DND-41 (cell line): Measurements from ENCODE around the gene C6orf118.

Experiments
- ATAC-seq: fragments of 200-7000 bp; cut with Tn5 transposase; 3 replicates; pipeline ENCODE4 v1.9.1; 2021; ENCODE audit warnings: low read depth; ENCODE audit not compliant: insufficient read depth
- DNase-seq: peaks from one replicate; pipeline ENCODE4 v3.0.0-alpha.2; 2020
- H2AFZ ChIP-seq: 2 replicates; pipeline ENCODE4 v1.6.0; 2012; ENCODE audit warnings: low read depth, low read length
- H3K27ac ChIP-seq: 2 replicates; pipeline ENCODE4 v1.5.1; 2012; ENCODE audit warnings: low read length, inconsistent platforms
- H3K27me3 ChIP-seq: fragments of 200-600 bp; sonication (generic); 2 replicates; pipeline ENCODE4 v1.6.0; 2012; ENCODE audit warnings: low read length, mild to moderate bottlenecking, inconsistent platforms; ENCODE audit not compliant: insufficient read depth, poor library complexity
- H3K36me3 ChIP-seq: 2 replicates; pipeline ENCODE4 v1.5.1; 2012; ENCODE audit warnings: low read length, inconsistent platforms; ENCODE audit not compliant: insufficient read depth
- H3K4me1 ChIP-seq: 2 replicates; pipeline ENCODE4 v1.5.1; 2012; ENCODE audit warnings: mild to moderate bottlenecking, low read length; ENCODE audit not compliant: insufficient read depth
- H3K4me2 ChIP-seq: 2 replicates; pipeline ENCODE4 v1.6.0; 2012; ENCODE audit warnings: mild to moderate bottlenecking, moderate library complexity, low read length, inconsistent platforms; ENCODE audit not compliant: insufficient read depth
- H3K4me3 ChIP-seq, 2 experiments: fragments of 200-600 bp in 1 of 2; shearing (Covaris generic) in 1 of 2; 2 replicates each; pipeline ENCODE4 v1.5.1; 2012 to 2016; ENCODE audit warnings: inconsistent platforms in 2 of 2, low read length in 2 of 2, mild to moderate bottlenecking in 2 of 2, low read depth in 1 of 2, moderate library complexity in 1 of 2
- H3K79me2 ChIP-seq: 2 replicates; pipeline ENCODE4 v1.6.0; 2012; ENCODE audit warnings: low read length, inconsistent platforms; ENCODE audit not compliant: insufficient read depth
- H3K9ac ChIP-seq: 2 replicates; pipeline ENCODE4 v1.6.0; 2012; ENCODE audit warnings: low read depth, mild to moderate bottlenecking, inconsistent platforms, low read length, moderate library complexity
- H3K9me3 ChIP-seq: 2 replicates; pipeline ENCODE4 v1.5.1; 2012; ENCODE audit warnings: low read length, moderate library complexity, mild to moderate bottlenecking, inconsistent platforms; ENCODE audit not compliant: insufficient read depth, severe bottlenecking
- H4K20me1 ChIP-seq: 2 replicates; pipeline ENCODE4 v1.6.0; 2012; ENCODE audit warnings: low read length; ENCODE audit not compliant: insufficient read depth
- EZH2 ChIP-seq: IDR thresholded peaks from 3 replicates; pipeline ENCODE4 v1.6.1; 2012; ENCODE audit warnings: borderline replicate concordance, low read depth, mild to moderate bottlenecking, moderate library complexity, low read length, inconsistent platforms; ENCODE audit not compliant: severe bottlenecking
- TF ChIP-seq, protein P1 (sequence below): IDR thresholded peaks from 2 replicates; pipeline ENCODE4 v1.5.1; 2012; ENCODE audit warnings: borderline replicate concordance, low read length, moderate library complexity, mild to moderate bottlenecking; ENCODE audit not compliant: poor library complexity, severe bottlenecking; ENCODE audit errors: extremely low read depth

Gene C6orf118

DNA sequence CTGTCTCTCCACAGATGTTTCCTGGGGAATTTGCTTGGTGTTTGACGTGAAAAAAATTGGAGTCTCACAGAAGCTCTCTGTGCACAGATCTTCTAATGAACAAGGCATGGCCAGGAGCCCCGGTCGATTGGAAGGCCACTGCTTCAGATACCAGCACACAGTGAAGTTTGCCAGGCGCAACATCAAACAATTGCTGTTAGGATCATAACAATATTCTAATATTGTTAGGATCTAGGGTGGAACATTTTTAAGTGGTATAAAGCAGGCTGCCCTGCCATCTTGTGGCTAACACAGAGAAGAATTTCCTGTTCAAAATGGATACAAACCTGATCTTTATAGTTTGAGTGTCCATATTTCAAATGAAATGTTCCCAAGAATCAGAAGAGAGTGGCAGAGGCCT, 64.1 kb downstream of the C6orf118 start:
- no peak for TF ChIP-seq EZH2
- TF ChIP-seq, protein P1, sequence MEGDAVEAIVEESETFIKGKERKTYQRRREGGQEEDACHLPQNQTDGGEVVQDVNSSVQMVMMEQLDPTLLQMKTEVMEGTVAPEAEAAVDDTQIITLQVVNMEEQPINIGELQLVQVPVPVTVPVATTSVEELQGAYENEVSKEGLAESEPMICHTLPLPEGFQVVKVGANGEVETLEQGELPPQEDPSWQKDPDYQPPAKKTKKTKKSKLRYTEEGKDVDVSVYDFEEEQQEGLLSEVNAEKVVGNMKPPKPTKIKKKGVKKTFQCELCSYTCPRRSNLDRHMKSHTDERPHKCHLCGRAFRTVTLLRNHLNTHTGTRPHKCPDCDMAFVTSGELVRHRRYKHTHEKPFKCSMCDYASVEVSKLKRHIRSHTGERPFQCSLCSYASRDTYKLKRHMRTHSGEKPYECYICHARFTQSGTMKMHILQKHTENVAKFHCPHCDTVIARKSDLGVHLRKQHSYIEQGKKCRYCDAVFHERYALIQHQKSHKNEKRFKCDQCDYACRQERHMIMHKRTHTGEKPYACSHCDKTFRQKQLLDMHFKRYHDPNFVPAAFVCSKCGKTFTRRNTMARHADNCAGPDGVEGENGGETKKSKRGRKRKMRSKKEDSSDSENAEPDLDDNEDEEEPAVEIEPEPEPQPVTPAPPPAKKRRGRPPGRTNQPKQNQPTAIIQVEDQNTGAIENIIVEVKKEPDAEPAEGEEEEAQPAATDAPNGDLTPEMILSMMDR: peak; percentile 63
- Histone ChIP-seq H3K27me3 (no peaks in the 10 kb centered on the region), H3K4me2 (peak overlapping the region; percentile 46; the same call in 1 of the 2 replicates)

DNA sequence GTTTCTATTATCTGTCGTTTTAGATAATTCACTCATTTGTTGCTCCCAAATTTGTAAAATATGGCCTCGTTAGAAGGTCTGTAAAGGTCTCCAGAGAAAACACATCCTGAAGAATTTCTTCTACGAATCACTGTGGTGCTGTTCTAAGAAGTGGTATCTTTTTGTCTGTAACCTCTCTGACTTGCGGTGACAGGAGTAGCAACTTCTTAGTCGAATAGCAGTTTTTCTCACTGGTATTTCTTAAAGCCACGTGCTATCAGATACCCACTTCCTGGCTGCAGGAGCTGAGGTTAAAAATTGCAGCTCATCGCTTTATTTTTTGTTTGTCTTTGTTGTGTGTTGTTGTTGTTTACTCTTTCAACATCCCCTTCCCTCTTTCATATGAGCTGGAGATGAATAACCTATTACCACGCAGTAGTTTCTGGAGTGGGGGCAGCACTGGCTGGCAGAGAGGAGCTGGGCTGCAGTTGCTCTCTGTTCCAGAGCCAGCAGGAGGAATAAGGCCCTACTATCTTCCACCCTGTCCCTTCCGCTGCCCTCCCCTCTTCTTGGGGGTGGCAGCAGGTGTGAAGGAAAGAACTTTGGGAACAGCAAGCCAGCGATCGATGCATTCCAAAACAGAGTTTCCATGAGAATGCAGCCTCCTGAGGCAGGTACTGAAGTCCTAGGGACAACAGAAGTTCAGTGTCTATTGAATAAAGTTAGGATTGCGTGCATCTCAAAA, 64.7 kb downstream of the C6orf118 start:
- Histone ChIP-seq H3K4me3 (peak overlapping the region in 1 of 2 experiments; percentile 17; a peak in 1 of 4 replicates), H2AFZ (peak overlapping the region; percentile 71), H4K20me1 (no peaks in the 10 kb centered on the region), H3K79me2 (no peaks in the 10 kb centered on the region), H3K27me3 (no peaks in the 10 kb centered on the region), H3K9me3 (no peaks in the 10 kb centered on the region), H3K36me3 (no peaks in the 10 kb centered on the region), H3K27ac (peak overlapping the region; percentile 88), H3K9ac (peak overlapping the region; percentile 54), H3K4me1 (peaks cover 50% of the 10 kb centered on the region), H3K4me2 (peak overlapping the region; percentile 46)
- DNase-seq: peak; percentile 67
- peak; percentile 77 for ATAC-seq
- TF ChIP-seq, protein P1: no peak
- TF ChIP-seq EZH2: no peak

More for the DNA sequence above, 64.1 kb downstream of the C6orf118 start:
- no peaks in the 10 kb centered on the region for H4K20me1 ChIP-seq
- H3K27ac ChIP-seq: peak overlapping the region; percentile 88
- H3K36me3 ChIP-seq: no peaks in the 10 kb centered on the region
- H3K4me1 ChIP-seq: peaks cover 56% of the 10 kb centered on the region
- peak overlapping the region; percentile 54 for H3K9ac ChIP-seq
- H3K79me2 ChIP-seq: no peaks in the 10 kb centered on the region
- H2AFZ ChIP-seq: peak overlapping the region; percentile 71
- peak; percentile 25 for ATAC-seq
- peak; percentile 61 for DNase-seq
- no peak overlapping the region; a peak in 1 of 4 replicates for H3K4me3 ChIP-seq
- no peaks in the 10 kb centered on the region for H3K9me3 ChIP-seq

DNA sequence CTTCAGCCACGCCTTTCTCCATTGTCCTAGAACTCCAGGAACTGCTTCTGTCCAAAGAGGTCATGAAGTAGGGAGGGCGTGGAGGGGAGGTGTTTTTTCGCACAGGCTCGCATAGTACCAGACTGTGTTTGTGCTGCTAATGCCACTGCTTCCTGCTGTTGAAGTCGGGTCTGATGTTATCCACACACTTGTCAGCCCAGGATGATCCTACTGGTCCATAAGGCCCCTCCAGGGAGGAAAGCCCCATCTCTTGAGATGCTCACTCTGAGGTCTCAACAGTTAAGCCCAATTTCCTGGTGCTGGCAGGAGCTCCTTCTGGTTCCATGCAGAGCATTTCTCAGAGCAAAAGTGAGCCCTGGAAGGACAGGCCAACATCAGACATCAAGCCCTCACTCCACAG, 65.6 kb downstream of the C6orf118 start:
- TF ChIP-seq, protein P1: no peak
- no peak for TF ChIP-seq EZH2
- Histone ChIP-seq H3K27me3 (no peaks in the 10 kb centered on the region), H3K79me2 (no peaks in the 10 kb centered on the region), H3K9me3 (no peaks in the 10 kb centered on the region), H3K4me3 (no peak overlapping the region), H3K9ac (peak overlapping the region; percentile 37), H3K27ac (peak overlapping the region; percentile 76), H3K36me3 (no peaks in the 10 kb centered on the region), H2AFZ (peak overlapping the region; percentile 40), H3K4me1 (peaks cover 42% of the 10 kb centered on the region), H4K20me1 (no peaks in the 10 kb centered on the region), H3K4me2 (peak overlapping the region; percentile 26)
- DNase-seq (peak; percentile 53), ATAC-seq (peak; percentile 47)
